ENCODE measurements around the gene MEI1. TPM values are rescaled to one million over a fixed set of nuclear protein-coding genes. Genes with fewer than 3 reads are reported as not detected.

The MEI1 gene
- total RNA-seq, 1 donor from 2014 or later, result 28.9 TPM

- no peak overlapping the region for H3K27ac Mint-ChIP-seq
- TF ChIP-seq, protein P1, sequence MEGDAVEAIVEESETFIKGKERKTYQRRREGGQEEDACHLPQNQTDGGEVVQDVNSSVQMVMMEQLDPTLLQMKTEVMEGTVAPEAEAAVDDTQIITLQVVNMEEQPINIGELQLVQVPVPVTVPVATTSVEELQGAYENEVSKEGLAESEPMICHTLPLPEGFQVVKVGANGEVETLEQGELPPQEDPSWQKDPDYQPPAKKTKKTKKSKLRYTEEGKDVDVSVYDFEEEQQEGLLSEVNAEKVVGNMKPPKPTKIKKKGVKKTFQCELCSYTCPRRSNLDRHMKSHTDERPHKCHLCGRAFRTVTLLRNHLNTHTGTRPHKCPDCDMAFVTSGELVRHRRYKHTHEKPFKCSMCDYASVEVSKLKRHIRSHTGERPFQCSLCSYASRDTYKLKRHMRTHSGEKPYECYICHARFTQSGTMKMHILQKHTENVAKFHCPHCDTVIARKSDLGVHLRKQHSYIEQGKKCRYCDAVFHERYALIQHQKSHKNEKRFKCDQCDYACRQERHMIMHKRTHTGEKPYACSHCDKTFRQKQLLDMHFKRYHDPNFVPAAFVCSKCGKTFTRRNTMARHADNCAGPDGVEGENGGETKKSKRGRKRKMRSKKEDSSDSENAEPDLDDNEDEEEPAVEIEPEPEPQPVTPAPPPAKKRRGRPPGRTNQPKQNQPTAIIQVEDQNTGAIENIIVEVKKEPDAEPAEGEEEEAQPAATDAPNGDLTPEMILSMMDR (IDR thresholded peaks at IDR 0.05), result no peak
- ChIA-PET POLR2A (no interaction called here), CTCF (no interaction called here)
- no peaks in the 10 kb centered on the region for H3K9me3 Mint-ChIP-seq
- H3K4me1 Mint-ChIP-seq, result peaks cover 8% of the 10 kb centered on the region
- intact Hi-C loops (cut with micrococcal nuclease), result no loop called here
- H3K4me3 Mint-ChIP-seq, result no peak overlapping the region
- ATAC-seq (ENCODE audit: low read depth), result no peak
- no peak for DNase-seq
- H3K27me3 Mint-ChIP-seq, result no peaks in the 10 kb centered on the region
- H3K36me3 Mint-ChIP-seq (ENCODE audit: low read depth), result no peaks in the 10 kb centered on the region
Observed at GRCh38 chr22:41766476-41766875, 67.2 kb downstream of the MEI1 start.

- ATAC-seq (ENCODE audit: low read depth), result peak; percentile 49
- H3K9me3 Mint-ChIP-seq, result no peaks in the 10 kb centered on the region
Observed at GRCh38 chr22:41768430-41768829, 69.1 kb downstream of the MEI1 start.

DNA sequence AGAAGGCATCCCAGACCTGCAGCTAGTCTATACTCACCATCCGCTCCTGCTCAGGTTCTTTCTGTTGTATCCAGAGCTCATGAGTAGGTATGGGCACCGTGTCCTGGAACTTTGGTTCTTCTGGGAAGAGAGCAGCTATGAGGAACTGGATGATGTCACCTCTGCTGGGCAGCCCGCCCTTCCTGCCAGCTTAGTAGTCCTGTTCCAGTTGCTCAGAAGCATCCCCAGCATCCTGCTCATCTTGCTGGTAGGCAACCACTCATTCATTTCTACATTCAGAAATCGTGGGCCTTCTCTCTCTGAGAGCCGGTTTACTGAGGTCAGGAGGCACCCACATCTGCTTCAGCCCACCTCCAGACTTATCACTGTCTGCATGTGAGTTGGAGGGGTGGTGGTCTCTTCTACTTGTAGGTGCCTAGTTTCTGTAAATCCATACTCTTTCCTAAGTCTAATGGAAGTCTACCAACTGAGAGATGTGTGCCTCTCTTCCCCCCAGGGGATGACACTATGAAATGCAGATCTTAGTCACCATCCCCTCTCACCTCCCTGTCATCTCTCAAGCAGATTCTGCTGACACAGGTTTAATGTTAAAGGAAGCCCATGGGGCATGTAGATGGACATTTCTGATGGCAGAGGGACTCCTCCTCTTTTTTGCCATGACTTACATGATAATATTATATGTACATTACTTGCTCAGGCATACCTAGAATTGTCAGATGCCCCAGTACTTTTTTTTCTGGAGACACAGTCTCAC lies 71.6 kb downstream of the MEI1 start:
- Mint-ChIP-seq H3K4me1 (peaks cover 3% of the 10 kb centered on the region), H3K27me3 (no peaks in the 10 kb centered on the region), H3K27ac (no peak overlapping the region), H3K9me3 (no peaks in the 10 kb centered on the region), H3K4me3 (no peak overlapping the region), H3K36me3 (ENCODE audit: low read depth) (no peaks in the 10 kb centered on the region)
- intact Hi-C loops (cut with micrococcal nuclease), result no loop called here
- POLR2A ChIA-PET, result no interaction called here
- CTCF ChIA-PET, result no interaction called here
- ATAC-seq (ENCODE audit: low read depth), result no peak
- TF ChIP-seq, protein P1 (IDR thresholded peaks at IDR 0.05), result no peak
- DNase-seq, result no peak

More at GRCh38 chr22:41768430-41768829, 69.1 kb downstream of the MEI1 start:
- Mint-ChIP-seq H3K36me3 (ENCODE audit: low read depth) (no peaks in the 10 kb centered on the region), H3K4me3 (no peak overlapping the region), H3K27ac (peak overlapping the region; percentile 4), H3K4me1 (peaks cover 3% of the 10 kb centered on the region), H3K27me3 (no peaks in the 10 kb centered on the region)
- CTCF ChIA-PET, result interaction anchor here (0.6 to 1.2 kb wide), 2 partner anchors 71 to 1110 kb away, joined by 4 read pairs; no protein-coding TSS in a partner anchor
- TF ChIP-seq, protein P1 (IDR thresholded peaks at IDR 0.05), result no peak
- no peak for DNase-seq
- POLR2A ChIA-PET, result interaction anchor here (0.6 to 2.2 kb wide), 2 partner anchors 13 to 157 kb away, joined by 3 to 9 read pairs; no protein-coding TSS in a partner anchor
- intact Hi-C loops (cut with micrococcal nuclease), result no loop called here

GRCh38 chr22:41772198-41772597 lies 72.9 kb downstream of the MEI1 start:
- ChIA-PET CTCF (no interaction called here), POLR2A (no interaction called here)
- intact Hi-C loops (cut with micrococcal nuclease), result no loop called here
- Mint-ChIP-seq H3K4me3 (no peak overlapping the region), H3K4me1 (peaks cover 3% of the 10 kb centered on the region), H3K27ac (no peak overlapping the region), H3K36me3 (ENCODE audit: low read depth) (no peaks in the 10 kb centered on the region), H3K9me3 (no peaks in the 10 kb centered on the region), H3K27me3 (no peaks in the 10 kb centered on the region)
- TF ChIP-seq, protein P1 (IDR thresholded peaks at IDR 0.05), result no peak
- ATAC-seq (ENCODE audit: low read depth) (no peak), DNase-seq (no peak)

DNA sequence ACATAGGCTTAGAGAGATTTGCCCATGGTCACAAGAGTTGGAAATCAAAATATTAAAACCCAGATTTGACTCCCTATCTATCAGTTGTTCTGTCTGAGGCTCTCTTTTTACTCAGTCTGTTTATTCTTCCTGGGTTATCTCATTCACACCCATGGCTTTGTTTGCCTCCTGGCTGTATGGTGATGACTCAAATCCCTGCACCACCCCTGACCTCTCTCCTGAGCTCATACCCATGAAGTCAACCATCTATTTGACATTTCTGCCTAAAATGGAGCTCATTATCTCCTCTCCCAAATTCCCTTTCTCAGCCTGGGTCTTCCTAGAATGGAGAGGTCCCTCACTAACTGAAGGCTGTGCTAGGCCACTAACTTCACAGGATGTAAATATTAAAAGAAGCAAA lies 73.3 kb downstream of the MEI1 start:
- H3K4me1 Mint-ChIP-seq, result peaks cover 3% of the 10 kb centered on the region
- ChIA-PET CTCF (no interaction called here), POLR2A (no interaction called here)
- H3K27me3 Mint-ChIP-seq, result no peaks in the 10 kb centered on the region
- no peak overlapping the region for H3K27ac Mint-ChIP-seq
- no peak for ATAC-seq (ENCODE audit: low read depth)
- H3K36me3 Mint-ChIP-seq (ENCODE audit: low read depth), result no peaks in the 10 kb centered on the region
- DNase-seq, result no peak
- intact Hi-C loops (cut with micrococcal nuclease), result no loop called here
- H3K4me3 Mint-ChIP-seq, result no peak overlapping the region
- TF ChIP-seq, protein P1 (IDR thresholded peaks at IDR 0.05), result no peak
- no peaks in the 10 kb centered on the region for H3K9me3 Mint-ChIP-seq

Measured in activated B cell treated with CpG ODN at 0.5 μM for 24 hours (primary cell).